RPMI8226 (cell line): Measurements from ENCODE around the gene PAX8.

Experiments used
- DNase-seq: peaks from one replicate; pipeline ENCODE4 v3.0.0-alpha.2; 2015

PAX8 gene

GRCh38 chr2:113200736-113201490 lies 77.8 kb downstream of the PAX8 start:
- DNase-seq: no peak

- DNase-seq: no peak
Measured at GRCh38 chr2:113200236-113200635, 78.5 kb downstream of the PAX8 start.

GRCh38 chr2:113198790-113199612 lies 79.7 kb downstream of the PAX8 start:
- peak; percentile 85 for DNase-seq

- no peak for DNase-seq
Measured at GRCh38 chr2:113198048-113198789, 80.5 kb downstream of the PAX8 start.

GRCh38 chr2:113197347-113198047 lies 81.2 kb downstream of the PAX8 start:
- no peak for DNase-seq

- no peak for DNase-seq
Measured at GRCh38 chr2:113196839-113197238, 81.9 kb downstream of the PAX8 start.

- DNase-seq: no peak
Measured at GRCh38 chr2:113195923-113196501, 82.7 kb downstream of the PAX8 start.

GRCh38 chr2:113192459-113193100 lies 86.1 kb downstream of the PAX8 start:
- DNase-seq: no peak

GRCh38 chr2:113190871-113191270 lies 87.8 kb downstream of the PAX8 start:
- no peak for DNase-seq

GRCh38 chr2:113187771-113188170 lies 91.0 kb downstream of the PAX8 start:
- DNase-seq: no peak

- no peak for DNase-seq
Measured at GRCh38 chr2:113186433-113186796, 92.3 kb downstream of the PAX8 start.

GRCh38 chr2:113185664-113186432 lies 92.9 kb downstream of the PAX8 start:
- no peak for DNase-seq

- no peak for DNase-seq
Measured at GRCh38 chr2:113184531-113185230, 94.0 kb downstream of the PAX8 start.

GRCh38 chr2:113183703-113184102 lies 95.0 kb downstream of the PAX8 start:
- DNase-seq: no peak

GRCh38 chr2:113183264-113183663 lies 95.5 kb downstream of the PAX8 start:
- no peak for DNase-seq

GRCh38 chr2:113182471-113183260 lies 96.1 kb downstream of the PAX8 start:
- DNase-seq: no peak

GRCh38 chr2:113181258-113182051 lies 97.3 kb downstream of the PAX8 start:
- DNase-seq: no peak

- DNase-seq: no peak
Measured at GRCh38 chr2:113180131-113180946, 98.4 kb downstream of the PAX8 start.
